Adipocyte (in vitro differentiated cells): ENCODE results near the gene XPOT.
A peak's percentile ranks its signal among the peaks of the same experiment; 100 is the strongest.

Experiments used
- DNase-seq: peaks from one replicate; pipeline ENCODE4 v3.0.0-alpha.2; 2015; ENCODE audit warnings: low read depth
- H3K27me3 ChIP-seq: replicated peaks from 2 replicates; pipeline ENCODE4 v1.7.0; 2013; ENCODE audit warnings: mild to moderate bottlenecking, low read length, moderate library complexity; ENCODE audit not compliant: control insufficient read depth, insufficient read depth
- H3K36me3 ChIP-seq: 2 replicates; pipeline ENCODE4 v1.7.0; 2013; ENCODE audit warnings: low read length, mild to moderate bottlenecking, moderate library complexity; ENCODE audit not compliant: control insufficient read depth, insufficient read depth, severe bottlenecking
- H3K4me1 ChIP-seq: 2 replicates; pipeline ENCODE4 v1.7.0; 2013; ENCODE audit warnings: mild to moderate bottlenecking, low read length, moderate library complexity; ENCODE audit not compliant: control insufficient read depth, insufficient read depth
- H3K4me3 ChIP-seq: 2 replicates; pipeline ENCODE4 v1.7.0; 2013; ENCODE audit warnings: mild to moderate bottlenecking, low read length, moderate library complexity
- H3K9ac ChIP-seq: 2 replicates; pipeline ENCODE4 v1.7.0; 2013; ENCODE audit warnings: mild to moderate bottlenecking, low read length, moderate library complexity
- H3K9me3 ChIP-seq: 2 replicates; pipeline ENCODE4 v1.7.0; 2013; ENCODE audit warnings: mild to moderate bottlenecking, low read length, moderate library complexity; ENCODE audit not compliant: control insufficient read depth

XPOT gene

DNA sequence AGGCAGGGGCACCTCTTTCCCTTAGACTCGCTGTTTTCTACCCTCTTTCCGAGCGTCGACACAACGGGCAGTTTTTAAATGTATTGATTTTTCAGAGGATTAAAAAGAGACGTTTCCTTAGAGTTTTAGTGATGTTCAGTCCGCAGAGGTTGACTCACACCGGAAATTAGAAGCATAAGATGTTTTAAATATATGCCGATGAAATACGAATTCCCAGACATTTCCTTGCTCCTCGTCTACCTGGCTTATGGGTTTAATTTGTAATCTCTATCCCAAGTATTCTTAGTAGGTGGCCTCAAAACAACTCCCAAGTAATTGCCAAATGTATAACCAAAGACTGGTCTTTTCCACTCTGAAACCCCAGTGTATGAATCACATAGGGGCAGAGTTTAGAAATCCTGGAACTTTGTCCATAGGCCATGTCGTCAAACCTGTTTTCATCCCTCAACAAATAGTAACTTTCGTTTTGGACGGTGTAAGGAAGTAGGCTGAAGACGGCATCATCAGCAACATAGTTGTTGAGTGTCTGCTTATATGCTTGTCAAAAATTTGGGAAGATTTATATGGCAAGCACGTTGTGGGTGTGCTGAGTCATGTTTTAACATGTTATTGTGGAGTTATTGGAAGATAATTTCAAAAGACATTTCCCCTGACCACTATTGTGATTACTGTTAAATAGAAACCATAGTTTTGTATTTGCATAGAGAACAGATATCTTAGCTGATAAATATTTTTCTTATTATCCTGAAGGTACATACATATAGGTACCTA lies 48.6 kb downstream of the XPOT start:
- Histone ChIP-seq H3K9me3 (no peaks in the 10 kb centered on the region), H3K9ac (peak overlapping the region; percentile 98), H3K4me3 (peak overlapping the region; percentile 94), H3K4me1 (peaks cover 25% of the 10 kb centered on the region), H3K36me3 (peaks cover 43% of the 10 kb centered on the region), H3K27me3 (no peaks in the 10 kb centered on the region)
- DNase-seq: peak; percentile 90

DNA sequence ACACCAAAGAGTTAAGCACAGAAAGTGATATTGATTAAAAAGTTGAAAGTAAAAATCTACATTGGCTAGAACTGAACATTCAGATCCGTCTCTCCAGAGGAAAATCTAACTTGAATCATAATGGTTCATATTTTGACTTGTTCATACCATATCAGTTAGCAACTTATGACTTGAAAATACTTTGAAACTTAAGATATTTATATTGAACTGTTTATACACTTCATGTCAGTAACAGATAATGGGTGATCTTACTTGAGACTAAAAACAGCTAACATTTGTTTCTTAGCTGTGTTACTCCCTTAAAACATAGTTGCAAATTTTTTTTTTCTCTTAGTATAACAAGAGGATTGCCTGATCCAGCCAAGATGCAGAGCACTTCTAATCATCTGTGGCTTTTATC lies 51.3 kb downstream of the XPOT start:
- no peak for DNase-seq
- H3K9me3 ChIP-seq: no peaks in the 10 kb centered on the region
- H3K27me3 ChIP-seq: no peaks in the 10 kb centered on the region
- peaks cover 40% of the 10 kb centered on the region for H3K4me1 ChIP-seq
- H3K9ac ChIP-seq: peak overlapping the region; percentile 17
- peaks cover 31% of the 10 kb centered on the region for H3K36me3 ChIP-seq
- H3K4me3 ChIP-seq: no peak overlapping the region

DNA sequence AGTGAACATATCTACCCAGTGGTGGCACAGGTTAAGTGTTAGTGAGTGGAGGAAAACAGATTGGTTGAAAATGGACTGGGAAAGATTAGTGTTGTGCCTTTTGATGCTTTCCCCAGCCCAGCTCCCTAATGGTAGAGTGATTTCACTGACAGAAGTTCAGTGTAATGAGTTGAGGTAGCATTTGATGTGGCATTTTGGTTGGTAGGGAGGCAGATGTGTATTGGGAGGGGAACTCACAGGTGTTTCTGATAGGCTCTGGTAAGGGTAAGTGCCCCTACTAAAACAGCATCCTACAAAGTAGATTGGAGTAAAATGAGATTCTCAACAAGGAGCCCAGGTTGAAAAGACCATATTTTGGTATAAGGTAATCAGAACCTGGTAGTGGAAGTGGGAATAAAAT lies 51.9 kb downstream of the XPOT start:
- no peaks in the 10 kb centered on the region for H3K27me3 ChIP-seq
- DNase-seq: no peak
- H3K9me3 ChIP-seq: no peaks in the 10 kb centered on the region
- H3K36me3 ChIP-seq: peaks cover 31% of the 10 kb centered on the region
- H3K4me3 ChIP-seq: no peak overlapping the region
- H3K9ac ChIP-seq: no peak overlapping the region
- H3K4me1 ChIP-seq: peaks cover 41% of the 10 kb centered on the region

DNA sequence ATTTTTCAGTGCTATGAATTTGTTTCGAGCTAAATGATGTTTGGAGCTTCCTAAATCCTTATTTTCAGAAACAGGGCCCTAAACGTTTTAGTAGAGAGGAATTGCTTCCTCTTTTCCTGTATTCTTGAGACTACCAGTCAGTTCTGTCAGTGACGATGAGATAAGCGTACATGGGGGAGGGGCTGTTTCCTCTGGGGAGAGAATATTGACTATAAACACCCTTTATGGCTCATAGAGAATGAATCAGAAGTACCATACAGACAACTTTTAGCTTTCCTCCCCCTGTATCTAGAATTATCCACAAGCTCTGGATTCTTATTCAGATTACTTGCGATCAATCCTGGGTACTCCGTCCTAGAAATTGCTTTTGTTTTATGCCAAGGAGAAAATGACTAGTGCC lies 52.8 kb downstream of the XPOT start:
- DNase-seq: no peak
- Histone ChIP-seq H3K36me3 (peaks cover 31% of the 10 kb centered on the region), H3K9ac (no peak overlapping the region), H3K4me1 (peaks cover 44% of the 10 kb centered on the region), H3K9me3 (no peaks in the 10 kb centered on the region), H3K4me3 (no peak overlapping the region), H3K27me3 (no peaks in the 10 kb centered on the region)

DNA sequence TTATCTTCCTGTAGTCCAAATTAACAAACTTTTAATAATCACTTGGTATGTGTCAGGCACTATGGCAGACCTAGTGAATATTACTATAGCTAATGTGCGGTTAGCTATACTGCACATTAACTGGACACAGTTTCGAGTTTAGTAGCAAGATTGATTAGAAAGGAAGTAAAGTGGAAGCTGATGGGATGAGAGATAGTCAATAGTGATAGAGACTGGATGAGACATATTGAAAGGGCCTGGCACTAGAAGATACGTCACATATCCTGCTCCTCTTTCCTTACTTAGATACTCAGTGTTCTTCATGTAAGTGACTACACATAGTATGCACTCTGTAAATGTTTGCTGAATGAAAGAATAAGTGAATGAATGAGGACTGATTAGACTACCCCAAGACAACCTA lies 53.3 kb downstream of the XPOT start:
- Histone ChIP-seq H3K36me3 (peaks cover 31% of the 10 kb centered on the region), H3K9me3 (no peaks in the 10 kb centered on the region), H3K4me3 (no peak overlapping the region), H3K27me3 (no peaks in the 10 kb centered on the region), H3K9ac (no peak overlapping the region), H3K4me1 (peaks cover 49% of the 10 kb centered on the region)
- no peak for DNase-seq

DNA sequence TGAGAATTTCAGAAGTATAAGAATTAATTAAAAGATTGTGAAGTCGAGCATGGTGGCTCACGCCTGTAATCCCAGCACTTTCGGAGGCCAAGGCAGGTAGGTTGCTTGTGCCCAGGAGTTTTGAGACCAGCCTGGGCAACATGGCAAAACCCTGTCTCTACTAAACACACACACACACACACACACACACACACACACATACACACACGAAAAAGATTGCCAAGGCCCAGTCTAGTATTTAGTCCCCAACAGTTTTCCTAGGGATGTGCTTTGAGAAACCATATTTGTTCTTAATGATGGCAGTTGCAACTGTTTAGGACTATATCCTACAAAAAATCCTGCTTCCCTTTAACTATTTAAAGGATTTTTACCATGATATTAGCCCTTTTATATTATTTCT lies 53.7 kb downstream of the XPOT start:
- no peak overlapping the region for H3K4me3 ChIP-seq
- H3K27me3 ChIP-seq: no peaks in the 10 kb centered on the region
- no peaks in the 10 kb centered on the region for H3K9me3 ChIP-seq
- no peak overlapping the region for H3K9ac ChIP-seq
- DNase-seq: no peak
- H3K4me1 ChIP-seq: peaks cover 52% of the 10 kb centered on the region
- peaks cover 31% of the 10 kb centered on the region for H3K36me3 ChIP-seq

DNA sequence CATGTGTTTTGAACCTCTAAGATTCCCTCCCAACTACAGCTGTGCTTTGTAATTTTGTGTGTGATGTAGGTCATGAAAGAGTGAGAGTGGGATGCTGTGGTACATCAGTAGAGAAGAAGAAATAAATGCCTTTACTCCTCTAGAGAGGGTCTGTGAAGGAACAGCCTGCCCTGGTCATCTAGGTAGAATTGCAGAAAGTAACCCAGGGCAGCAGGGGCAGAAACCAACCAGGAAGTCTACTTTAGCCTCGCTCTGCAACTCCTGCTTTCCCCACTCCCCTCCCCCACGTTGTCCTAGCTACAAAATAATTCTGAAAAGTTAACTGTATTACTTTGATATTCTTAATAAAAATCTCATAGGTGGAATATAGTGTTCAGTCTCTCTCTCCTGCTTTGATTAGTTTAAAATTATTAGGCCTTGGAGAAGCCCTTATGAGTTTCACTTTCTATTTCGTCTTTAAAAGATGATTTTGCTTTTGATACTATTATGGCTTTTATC lies 55.3 kb downstream of the XPOT start:
- Histone ChIP-seq H3K4me3 (peak overlapping the region; percentile 70), H3K9me3 (no peaks in the 10 kb centered on the region), H3K4me1 (peaks cover 43% of the 10 kb centered on the region), H3K9ac (peak overlapping the region; percentile 36), H3K36me3 (peaks cover 35% of the 10 kb centered on the region), H3K27me3 (no peaks in the 10 kb centered on the region)
- DNase-seq: no peak

DNA sequence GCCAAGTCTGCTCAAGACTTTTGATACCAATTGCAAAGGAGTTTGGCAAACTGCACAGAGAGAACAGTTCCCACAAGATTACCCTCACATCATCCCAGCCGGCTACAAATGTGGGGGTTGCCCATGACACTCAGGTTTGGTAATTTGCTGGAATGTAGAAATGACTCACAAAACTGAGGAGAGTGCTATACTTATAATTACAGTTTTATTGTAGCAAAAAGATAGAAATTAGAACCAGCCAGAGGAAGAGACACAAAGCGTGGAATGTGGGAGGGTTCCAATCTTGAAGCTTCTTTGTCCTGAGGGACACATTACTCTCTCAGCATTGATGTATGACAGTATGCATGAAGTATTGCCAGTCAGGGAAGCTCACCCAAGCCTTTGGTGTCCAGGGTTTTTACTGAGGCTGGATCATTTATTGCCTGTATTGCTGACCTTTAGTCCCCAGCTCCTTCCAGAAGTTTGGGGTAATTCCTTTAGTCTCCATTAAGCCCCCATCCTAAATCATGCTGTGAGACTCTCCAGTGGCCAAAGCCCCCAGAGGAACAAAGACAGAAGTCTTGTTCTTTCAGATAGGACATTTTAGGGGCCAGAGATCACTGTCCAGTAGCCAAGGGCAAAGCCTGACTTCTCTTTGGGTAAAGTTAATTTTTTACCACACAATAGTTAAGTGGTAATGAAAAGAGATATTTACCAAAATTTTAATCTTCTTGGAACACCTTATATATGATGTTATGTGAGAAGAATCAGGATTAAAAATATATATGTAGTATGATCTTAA lies 57.6 kb downstream of the XPOT start:
- Histone ChIP-seq H3K4me1 (peaks cover 43% of the 10 kb centered on the region), H3K36me3 (peaks cover 50% of the 10 kb centered on the region), H3K9ac (peak overlapping the region; percentile 40), H3K9me3 (no peaks in the 10 kb centered on the region), H3K4me3 (peak overlapping the region; percentile 20), H3K27me3 (no peaks in the 10 kb centered on the region)
- peak; percentile 71 for DNase-seq

DNA sequence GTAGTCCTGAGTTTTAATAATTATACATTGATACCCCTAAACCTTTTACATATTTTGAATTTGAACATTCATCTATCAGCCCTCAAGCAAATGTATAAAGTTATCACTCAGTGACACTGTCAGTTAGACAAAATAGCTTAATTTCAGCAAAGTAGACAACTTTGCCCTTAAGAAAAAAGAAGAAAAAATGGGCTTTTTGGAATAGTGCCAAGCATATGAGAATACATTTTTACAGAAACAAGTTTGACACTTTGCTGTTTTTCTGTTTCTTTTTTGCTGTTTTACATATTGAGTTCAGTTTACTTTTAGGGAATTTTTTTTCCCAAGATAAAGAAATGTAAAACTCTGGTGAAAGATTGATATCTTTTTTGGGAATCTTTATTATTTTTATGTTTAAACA lies 62.0 kb downstream of the XPOT start:
- no peaks in the 10 kb centered on the region for H3K27me3 ChIP-seq
- H3K36me3 ChIP-seq: peaks cover 66% of the 10 kb centered on the region
- no peak for DNase-seq

DNA sequence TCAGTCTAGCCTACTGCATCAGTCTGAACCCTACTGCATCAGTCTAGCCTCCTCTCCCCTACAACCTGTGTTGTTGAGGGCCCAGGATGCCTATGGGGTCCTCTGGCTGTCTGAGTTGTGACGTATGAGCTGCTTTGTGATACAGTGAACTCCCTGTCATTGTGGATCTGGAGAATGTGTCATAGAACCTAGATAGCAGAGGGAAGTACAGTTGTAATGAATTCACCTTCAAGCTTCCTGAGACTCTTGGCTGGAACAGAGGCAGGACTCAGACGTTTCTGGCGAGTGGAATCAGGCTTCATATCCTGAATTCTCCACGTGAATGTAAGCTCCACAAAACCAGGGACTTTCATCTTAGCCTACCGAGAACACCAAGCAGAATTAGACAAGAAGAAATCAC lies 64.8 kb downstream of the XPOT start:
- H3K27me3 ChIP-seq: no peaks in the 10 kb centered on the region
- no peak overlapping the region for H3K4me3 ChIP-seq
- no peak overlapping the region for H3K9ac ChIP-seq
- peaks cover 23% of the 10 kb centered on the region for H3K4me1 ChIP-seq
- no peak for DNase-seq
- peaks cover 86% of the 10 kb centered on the region for H3K36me3 ChIP-seq
- H3K9me3 ChIP-seq: no peaks in the 10 kb centered on the region

More for the DNA sequence above, 62.0 kb downstream of the XPOT start:
- H3K4me1 ChIP-seq: peaks cover 25% of the 10 kb centered on the region
- H3K4me3 ChIP-seq: no peak overlapping the region
- H3K9me3 ChIP-seq: no peaks in the 10 kb centered on the region
- no peak overlapping the region for H3K9ac ChIP-seq

DNA sequence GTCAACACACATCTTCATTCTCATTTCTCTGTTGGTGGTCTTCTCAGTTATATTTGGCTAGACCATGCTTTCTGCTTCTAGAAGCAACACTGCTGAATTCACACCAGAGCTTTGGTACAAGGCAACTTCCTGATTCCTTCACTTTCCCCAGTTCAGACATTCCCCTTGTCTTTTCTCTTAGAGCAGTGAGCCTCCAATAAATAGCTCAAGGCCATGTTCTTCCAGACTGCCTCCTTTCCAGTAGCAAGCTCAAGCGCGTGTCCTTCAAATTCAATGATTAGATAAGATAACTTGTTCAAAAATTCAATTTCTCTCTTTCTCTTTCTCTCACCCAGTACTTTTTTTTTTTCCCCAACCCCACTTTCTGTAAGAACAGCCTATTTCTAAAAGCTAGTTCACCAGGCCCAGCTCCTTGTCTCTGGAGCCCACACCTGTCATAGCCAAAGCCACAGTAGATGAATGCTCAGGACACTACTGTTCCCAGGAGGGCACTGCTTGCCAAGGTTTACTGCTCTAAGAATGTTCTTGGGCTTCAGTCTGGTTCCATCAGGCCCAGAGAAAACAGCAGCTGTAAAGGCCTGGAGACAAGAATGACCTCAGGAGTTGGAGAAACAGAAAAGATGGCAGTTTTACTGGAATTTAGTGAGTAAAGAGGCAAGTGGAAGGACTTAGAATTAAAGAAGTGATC lies 65.4 kb downstream of the XPOT start:
- H3K9ac ChIP-seq: no peak overlapping the region
- peaks cover 28% of the 10 kb centered on the region for H3K4me1 ChIP-seq
- no peaks in the 10 kb centered on the region for H3K9me3 ChIP-seq
- no peaks in the 10 kb centered on the region for H3K27me3 ChIP-seq
- H3K36me3 ChIP-seq: peaks cover 86% of the 10 kb centered on the region
- DNase-seq: no peak
- no peak overlapping the region for H3K4me3 ChIP-seq
